Activated T-helper 1 cell treated with anti-CD3 and anti-CD28 coated beads, Interleukin-12 subunit alpha, Interleukin-12 subunit beta, Interleukin-2, Interleukin-4 antibody, amounts not matched to agents 30 ng/mL and 10 ng/mL and 1 ng/mL, durations not matched to agents 14 hours and 24 hours and 36 hours (primary cell): ENCODE results near the gene CD300LG. TPM values are rescaled to one million over a fixed set of nuclear protein-coding genes. Genes with fewer than 3 reads are reported as not detected.
"Not testable (repeated sequence)": the region's sequence is repeated elsewhere in the genome, so short reads cannot be mapped to it uniquely, and the experiment has no call there.

Source experiments
- DNase-seq: peaks from one replicate; pipeline ENCODE4 v3.0.0; 2021; ENCODE audit warnings: low spot score
- H3K27ac Mint-ChIP-seq: one replicate; pipeline ENCODE4 v1.8.0; 2021; ENCODE audit warnings: mild to moderate bottlenecking, mixed read lengths
- H3K27me3 Mint-ChIP-seq: one replicate; pipeline ENCODE4 v1.8.0; 2022; ENCODE audit warnings: mild to moderate bottlenecking, moderate library complexity, mixed read lengths; ENCODE audit not compliant: insufficient read depth
- H3K36me3 Mint-ChIP-seq: one replicate; pipeline ENCODE4 v1.8.0; 2021; ENCODE audit warnings: low read depth, mixed read lengths
- H3K4me1 Mint-ChIP-seq: one replicate; pipeline ENCODE4 v1.8.0; 2021; ENCODE audit warnings: low read depth, mixed read lengths
- H3K4me3 Mint-ChIP-seq: one replicate; pipeline ENCODE4 v1.8.0; 2021; ENCODE audit warnings: mild to moderate bottlenecking, moderate library complexity, mixed read lengths
- H3K9me3 Mint-ChIP-seq: one replicate; pipeline ENCODE4 v1.8.0; 2021; ENCODE audit warnings: mixed read lengths
- intact Hi-C: fragments of 100-400 bp; cut with micrococcal nuclease; formaldehyde crosslinking; loops from one replicate; pipeline ENCODE4 v1.15.1; 2024
- total RNA-seq: library from RNA; stranded (reverse); gene quantifications from 2 replicates; pipeline ENCODE4 v1.2.3, GENCODE V29; 2022

CD300LG gene
- total RNA-seq, 1 donor from 2014 or later, result not detected

GRCh38 chr17:43879723-43880419 lies 32.9 kb downstream of the CD300LG start:
- intact Hi-C loops, result no loop called here
- no peak for DNase-seq
- no peak overlapping the region for H3K4me3 Mint-ChIP-seq
- peaks cover 1% of the 10 kb centered on the region for H3K27me3 Mint-ChIP-seq
- H3K4me1 Mint-ChIP-seq, result no peaks in the 10 kb centered on the region
- no peak overlapping the region for H3K27ac Mint-ChIP-seq
- no peaks in the 10 kb centered on the region for H3K9me3 Mint-ChIP-seq
- H3K36me3 Mint-ChIP-seq, result no peaks in the 10 kb centered on the region

GRCh38 chr17:43880420-43880991 lies 33.5 kb downstream of the CD300LG start:
- no peaks in the 10 kb centered on the region for H3K9me3 Mint-ChIP-seq
- no peak overlapping the region for H3K27ac Mint-ChIP-seq
- H3K4me1 Mint-ChIP-seq, result no peaks in the 10 kb centered on the region
- no peak overlapping the region for H3K4me3 Mint-ChIP-seq
- DNase-seq, result peak; percentile 24
- intact Hi-C loops, result no loop called here
- H3K36me3 Mint-ChIP-seq, result no peaks in the 10 kb centered on the region
- H3K27me3 Mint-ChIP-seq, result peaks cover 6% of the 10 kb centered on the region

- no peaks in the 10 kb centered on the region for H3K36me3 Mint-ChIP-seq
- intact Hi-C loops, result no loop called here
Measured at GRCh38 chr17:43881181-43881580, 34.2 kb downstream of the CD300LG start.

GRCh38 chr17:43881758-43882505 lies 35.0 kb downstream of the CD300LG start:
- H3K4me3 Mint-ChIP-seq, result no peak overlapping the region
- intact Hi-C loops, result no loop called here
- peaks cover 12% of the 10 kb centered on the region for H3K27me3 Mint-ChIP-seq
- no peak for DNase-seq
- H3K36me3 Mint-ChIP-seq, result no peaks in the 10 kb centered on the region
- no peaks in the 10 kb centered on the region for H3K9me3 Mint-ChIP-seq
- H3K27ac Mint-ChIP-seq, result no peak overlapping the region
- H3K4me1 Mint-ChIP-seq, result no peaks in the 10 kb centered on the region

More at GRCh38 chr17:43881181-43881580, 34.2 kb downstream of the CD300LG start:
- H3K4me3 Mint-ChIP-seq, result no peak overlapping the region
- H3K27me3 Mint-ChIP-seq, result peaks cover 6% of the 10 kb centered on the region
- no peaks in the 10 kb centered on the region for H3K4me1 Mint-ChIP-seq
- H3K9me3 Mint-ChIP-seq, result no peaks in the 10 kb centered on the region
- no peak for DNase-seq
- no peak overlapping the region for H3K27ac Mint-ChIP-seq

GRCh38 chr17:43882761-43883415 lies 35.9 kb downstream of the CD300LG start:
- Mint-ChIP-seq H3K9me3 (no peaks in the 10 kb centered on the region), H3K4me3 (no peak overlapping the region), H3K27me3 (peaks cover 16% of the 10 kb centered on the region), H3K4me1 (no peaks in the 10 kb centered on the region), H3K36me3 (no peaks in the 10 kb centered on the region), H3K27ac (no peak overlapping the region)
- intact Hi-C loops, result no loop called here
- DNase-seq, result no peak

- peaks cover 16% of the 10 kb centered on the region for H3K27me3 Mint-ChIP-seq
- no peak for DNase-seq
- no peak overlapping the region for H3K4me3 Mint-ChIP-seq
- no peaks in the 10 kb centered on the region for H3K9me3 Mint-ChIP-seq
- intact Hi-C loops, result no loop called here
- H3K4me1 Mint-ChIP-seq, result no peaks in the 10 kb centered on the region
- no peak overlapping the region for H3K27ac Mint-ChIP-seq
- no peaks in the 10 kb centered on the region for H3K36me3 Mint-ChIP-seq
Measured at GRCh38 chr17:43888548-43888947, 41.6 kb downstream of the CD300LG start.

GRCh38 chr17:43890240-43890639 lies 43.3 kb downstream of the CD300LG start:
- Mint-ChIP-seq H3K4me3 (no peak overlapping the region), H3K4me1 (no peaks in the 10 kb centered on the region), H3K27me3 (peaks cover 16% of the 10 kb centered on the region), H3K9me3 (no peaks in the 10 kb centered on the region), H3K27ac (no peak overlapping the region), H3K36me3 (no peaks in the 10 kb centered on the region)
- DNase-seq, result no peak
- intact Hi-C loops, result no loop called here

- H3K36me3 Mint-ChIP-seq, result no peaks in the 10 kb centered on the region
- DNase-seq, result no peak
- no peak overlapping the region for H3K27ac Mint-ChIP-seq
- intact Hi-C loops, result no loop called here
- no peak overlapping the region for H3K4me3 Mint-ChIP-seq
- H3K27me3 Mint-ChIP-seq, result peaks cover 10% of the 10 kb centered on the region
- H3K9me3 Mint-ChIP-seq, result no peaks in the 10 kb centered on the region
- H3K4me1 Mint-ChIP-seq, result no peaks in the 10 kb centered on the region
Measured at GRCh38 chr17:43891851-43892646, 45.1 kb downstream of the CD300LG start.

GRCh38 chr17:43892647-43892952 lies 45.6 kb downstream of the CD300LG start:
- H3K4me1 Mint-ChIP-seq, result no peaks in the 10 kb centered on the region
- H3K9me3 Mint-ChIP-seq, result no peaks in the 10 kb centered on the region
- no peaks in the 10 kb centered on the region for H3K36me3 Mint-ChIP-seq
- peaks cover 11% of the 10 kb centered on the region for H3K27me3 Mint-ChIP-seq
- no peak overlapping the region for H3K27ac Mint-ChIP-seq
- DNase-seq, result no peak
- intact Hi-C loops, result no loop called here
- H3K4me3 Mint-ChIP-seq, result no peak overlapping the region

- H3K27me3 Mint-ChIP-seq, result peaks cover 14% of the 10 kb centered on the region
- DNase-seq, H3K4me3 Mint-ChIP-seq, H3K9me3 Mint-ChIP-seq, H3K4me1 Mint-ChIP-seq, H3K36me3 Mint-ChIP-seq, H3K27ac Mint-ChIP-seq, intact Hi-C loops: not testable (repeated sequence)
Measured at GRCh38 chr17:43894494-43894893, 47.5 kb downstream of the CD300LG start.

GRCh38 chr17:43897831-43898230 lies 50.9 kb downstream of the CD300LG start:
- intact Hi-C loops, result no loop called here
- H3K27me3 Mint-ChIP-seq, result peaks cover 21% of the 10 kb centered on the region

GRCh38 chr17:43898446-43898845 lies 51.5 kb downstream of the CD300LG start:
- intact Hi-C loops, result no loop called here
- H3K9me3 Mint-ChIP-seq, result no peaks in the 10 kb centered on the region
- peaks cover 21% of the 10 kb centered on the region for H3K27me3 Mint-ChIP-seq
- no peak overlapping the region for H3K4me3 Mint-ChIP-seq
- peaks cover 9% of the 10 kb centered on the region for H3K4me1 Mint-ChIP-seq
- no peak for DNase-seq
- H3K36me3 Mint-ChIP-seq, result no peaks in the 10 kb centered on the region
- no peak overlapping the region for H3K27ac Mint-ChIP-seq

More at GRCh38 chr17:43897831-43898230, 50.9 kb downstream of the CD300LG start:
- H3K9me3 Mint-ChIP-seq, result no peaks in the 10 kb centered on the region
- DNase-seq, result no peak
- peaks cover 9% of the 10 kb centered on the region for H3K4me1 Mint-ChIP-seq
- H3K4me3 Mint-ChIP-seq, result no peak overlapping the region
- H3K36me3 Mint-ChIP-seq, result no peaks in the 10 kb centered on the region
- no peak overlapping the region for H3K27ac Mint-ChIP-seq
